DOHH2 (cell line): ENCODE data around the gene CDC42SE2.
A peak's percentile ranks its signal among the peaks of the same experiment; 100 is the strongest.
"Not testable (repeated sequence)": the region's sequence is repeated elsewhere in the genome, so short reads cannot be mapped to it uniquely, and the experiment has no call there.

Experiments
- H3F3A ChIP-seq: fragments of 200-600 bp; sonication (generic), shearing (Covaris generic); 2 replicates; pipeline ENCODE4 v1.6.0; 2016; ENCODE audit warnings: antibody characterized with exemption, mild to moderate bottlenecking; ENCODE audit not compliant: control insufficient read depth, insufficient read depth
- H3K27ac ChIP-seq: fragments of 200-600 bp; sonication (generic); 2 replicates; pipeline ENCODE4 v1.5.1; 2014; ENCODE audit warnings: low read depth, mild to moderate bottlenecking, low read length, moderate library complexity
- H3K27me3 ChIP-seq: fragments of 200-600 bp; sonication (generic); 2 replicates; pipeline ENCODE4 v1.6.1; 2014; ENCODE audit warnings: mild to moderate bottlenecking, low read length, mixed read lengths; ENCODE audit not compliant: control insufficient read depth
- H3K36me3 ChIP-seq: fragments of 200-600 bp; sonication (generic); 2 replicates; pipeline ENCODE4 v1.6.1; 2014; ENCODE audit warnings: mild to moderate bottlenecking, low read length, moderate library complexity, mixed read lengths; ENCODE audit not compliant: control insufficient read depth
- H3K4me1 ChIP-seq: fragments of 200-600 bp; sonication (generic); 2 replicates; pipeline ENCODE4 v1.6.1; 2014; ENCODE audit warnings: mild to moderate bottlenecking, low read length, mixed read lengths; ENCODE audit not compliant: control insufficient read depth
- H3K4me2 ChIP-seq: fragments of 200-600 bp; sonication (generic); 2 replicates; pipeline ENCODE4 v1.6.0; 2014; ENCODE audit warnings: mild to moderate bottlenecking, low read length, moderate library complexity
- H3K4me3 ChIP-seq: fragments of 200-600 bp; sonication (generic); 2 replicates; pipeline ENCODE4 v1.5.1; 2014; ENCODE audit warnings: mild to moderate bottlenecking, low read length, mixed read lengths
- H3K79me2 ChIP-seq: fragments of 200-600 bp; sonication (generic); 2 replicates; pipeline ENCODE4 v1.6.1; 2014; ENCODE audit warnings: mild to moderate bottlenecking, low read length, mixed read lengths; ENCODE audit not compliant: control insufficient read depth
- H3K9me2 ChIP-seq: fragments of 200-600 bp; sonication (generic); replicated peaks from 2 replicates; pipeline ENCODE4 v1.6.1; 2014; ENCODE audit warnings: mild to moderate bottlenecking, low read length, mixed read lengths; ENCODE audit not compliant: control insufficient read depth
- H3K9me3 ChIP-seq: fragments of 200-600 bp; sonication (generic); 2 replicates; pipeline ENCODE4 v1.6.1; 2014; ENCODE audit warnings: antibody characterized with exemption, low read length, mixed read lengths; ENCODE audit not compliant: control insufficient read depth, insufficient read depth
- H4K20me1 ChIP-seq: fragments of 200-600 bp; sonication (generic); 2 replicates; pipeline ENCODE4 v1.6.0; 2014; ENCODE audit warnings: low read depth, mild to moderate bottlenecking, antibody characterized with exemption, low read length, moderate library complexity; ENCODE audit not compliant: control insufficient read depth, insufficient read depth
- EZH2phosphoT487 ChIP-seq: fragments of 200-600 bp; sonication (generic); IDR thresholded peaks from 2 replicates; pipeline ENCODE4 v1.6.1; 2017; ENCODE audit warnings: borderline replicate concordance, mild to moderate bottlenecking, antibody characterized with exemption, low read length, moderate library complexity, mixed read lengths
- TF ChIP-seq, protein P1 (sequence below): fragments of 200-600 bp; sonication (generic); IDR thresholded peaks from one replicate; pipeline ENCODE4 v1.5.1; 2014; ENCODE audit warnings: antibody characterized with exemption, mild to moderate bottlenecking, low read depth, low read length; ENCODE audit not compliant: poor library complexity, severe bottlenecking

Gene CDC42SE2

DNA sequence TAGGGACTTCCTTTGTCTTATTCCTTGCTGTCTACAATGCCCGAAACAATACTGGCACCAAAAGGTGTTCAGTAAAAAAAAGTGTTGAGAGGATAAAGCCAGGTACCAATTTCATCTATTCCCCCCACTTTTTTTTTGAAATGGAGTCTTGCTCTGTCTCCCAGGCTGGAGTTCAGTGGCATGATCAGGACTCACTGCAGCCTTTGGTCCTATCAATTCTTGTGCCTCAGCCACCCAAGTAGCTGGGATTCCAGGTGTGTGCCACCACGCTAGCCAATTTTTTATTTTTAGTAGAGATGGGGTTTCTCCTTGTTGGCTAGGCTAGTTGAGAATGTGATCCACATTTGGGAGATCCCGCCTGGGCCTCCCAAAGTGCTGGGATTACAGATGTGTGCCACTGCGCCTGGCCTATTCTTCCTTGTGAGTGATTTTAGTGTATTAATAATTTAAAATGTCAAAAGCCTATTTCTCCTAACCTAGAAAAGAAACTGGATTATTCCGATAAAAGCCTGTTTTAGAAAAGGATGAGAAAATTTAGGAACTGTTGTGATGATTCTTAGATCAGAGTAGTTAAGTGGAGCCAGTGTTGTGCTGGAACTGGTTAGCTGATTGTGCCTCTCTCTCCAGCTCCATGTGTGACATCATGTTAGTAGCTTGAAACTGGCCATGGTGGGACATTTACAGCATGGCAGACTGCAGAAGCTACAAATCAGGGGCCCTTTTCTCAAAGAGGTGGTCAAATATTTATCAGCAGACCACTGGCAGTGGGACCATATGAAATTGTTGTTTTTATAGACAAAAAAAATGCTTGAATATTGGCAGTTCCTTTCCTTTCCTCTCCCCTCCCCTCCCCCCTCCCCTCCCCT, 14.3 kb downstream of the CDC42SE2 start:
- peaks cover 16% of the 10 kb centered on the region for H3F3A ChIP-seq
- H3K9me3 ChIP-seq, result no peaks in the 10 kb centered on the region
- H3K27ac ChIP-seq, result no peak overlapping the region
- peaks cover 69% of the 10 kb centered on the region for H3K4me1 ChIP-seq
- H4K20me1 ChIP-seq, result no peaks in the 10 kb centered on the region
- no peaks in the 10 kb centered on the region for H3K27me3 ChIP-seq
- TF ChIP-seq, protein P1, sequence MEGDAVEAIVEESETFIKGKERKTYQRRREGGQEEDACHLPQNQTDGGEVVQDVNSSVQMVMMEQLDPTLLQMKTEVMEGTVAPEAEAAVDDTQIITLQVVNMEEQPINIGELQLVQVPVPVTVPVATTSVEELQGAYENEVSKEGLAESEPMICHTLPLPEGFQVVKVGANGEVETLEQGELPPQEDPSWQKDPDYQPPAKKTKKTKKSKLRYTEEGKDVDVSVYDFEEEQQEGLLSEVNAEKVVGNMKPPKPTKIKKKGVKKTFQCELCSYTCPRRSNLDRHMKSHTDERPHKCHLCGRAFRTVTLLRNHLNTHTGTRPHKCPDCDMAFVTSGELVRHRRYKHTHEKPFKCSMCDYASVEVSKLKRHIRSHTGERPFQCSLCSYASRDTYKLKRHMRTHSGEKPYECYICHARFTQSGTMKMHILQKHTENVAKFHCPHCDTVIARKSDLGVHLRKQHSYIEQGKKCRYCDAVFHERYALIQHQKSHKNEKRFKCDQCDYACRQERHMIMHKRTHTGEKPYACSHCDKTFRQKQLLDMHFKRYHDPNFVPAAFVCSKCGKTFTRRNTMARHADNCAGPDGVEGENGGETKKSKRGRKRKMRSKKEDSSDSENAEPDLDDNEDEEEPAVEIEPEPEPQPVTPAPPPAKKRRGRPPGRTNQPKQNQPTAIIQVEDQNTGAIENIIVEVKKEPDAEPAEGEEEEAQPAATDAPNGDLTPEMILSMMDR, result no peak
- TF ChIP-seq EZH2phosphoT487, result no peak
- H3K4me2 ChIP-seq, result no peak overlapping the region
- H3K9me2 ChIP-seq, result no peaks in the 10 kb centered on the region
- H3K4me3 ChIP-seq, result no peak overlapping the region
- H3K36me3 ChIP-seq, result no peaks in the 10 kb centered on the region; the same call in 1 of the 2 replicates
- peaks cover 93% of the 10 kb centered on the region for H3K79me2 ChIP-seq

DNA sequence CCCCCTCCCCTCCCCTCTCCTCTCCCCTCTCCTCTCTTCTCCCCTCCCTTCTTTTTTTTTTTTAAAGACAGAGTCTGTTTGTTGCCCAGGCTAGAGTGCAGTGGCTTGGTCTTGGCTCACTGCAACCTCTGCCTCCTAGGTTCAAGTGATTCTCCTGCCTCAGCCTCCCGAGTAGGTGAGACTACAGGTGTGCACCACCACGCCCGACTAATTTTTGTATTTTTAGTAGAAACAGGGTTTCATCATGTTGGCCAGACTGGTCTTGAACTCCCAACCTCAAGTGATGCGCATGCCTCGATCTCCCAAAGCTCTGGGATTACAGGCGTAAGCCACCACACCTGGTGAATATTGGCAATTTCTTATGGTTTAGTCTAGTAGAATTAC, 14.9 kb downstream of the CDC42SE2 start:
- H3K4me1 ChIP-seq, result peaks cover 67% of the 10 kb centered on the region

DNA sequence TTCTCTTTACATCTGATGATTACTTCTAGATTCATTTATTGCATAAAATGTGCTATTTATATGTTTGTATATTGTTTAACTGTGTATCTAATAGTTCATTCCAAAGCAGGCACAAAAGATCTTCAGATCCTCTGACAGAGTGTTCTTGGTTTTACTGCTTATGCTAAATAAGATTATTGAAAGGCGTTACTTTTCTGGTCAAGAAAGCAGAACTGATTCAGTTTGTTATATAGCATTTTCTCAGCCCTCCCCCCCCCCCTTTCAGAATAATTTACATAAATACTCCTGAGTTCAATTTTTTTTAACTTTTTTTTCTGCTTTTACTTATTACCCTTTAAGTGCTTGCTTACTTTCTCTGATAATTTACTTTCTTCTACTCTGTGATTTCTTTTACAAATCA, 15.4 kb downstream of the CDC42SE2 start:
- no peaks in the 10 kb centered on the region for H3K9me2 ChIP-seq
- TF ChIP-seq, protein P1, result no peak
- TF ChIP-seq EZH2phosphoT487, result no peak
- H3K27ac ChIP-seq, result no peak overlapping the region
- H3K79me2 ChIP-seq, result peaks cover 94% of the 10 kb centered on the region
- H3K36me3 ChIP-seq, result peaks cover 3% of the 10 kb centered on the region; the same call in 1 of the 2 replicates
- no peaks in the 10 kb centered on the region for H3K9me3 ChIP-seq
- H3K4me1 ChIP-seq, result peaks cover 63% of the 10 kb centered on the region
- H3K27me3 ChIP-seq, result no peaks in the 10 kb centered on the region
- peak overlapping the region; percentile 38 for H3K4me2 ChIP-seq
- 0 out of 2 replicates have a peak overlapping the region, but pooled peaks have one; percentile 15 for H3K4me3 ChIP-seq
- H4K20me1 ChIP-seq, result no peaks in the 10 kb centered on the region
- peaks cover 16% of the 10 kb centered on the region for H3F3A ChIP-seq

More for the DNA sequence above, 14.9 kb downstream of the CDC42SE2 start:
- H3K27ac ChIP-seq, H4K20me1 ChIP-seq, H3K9me2 ChIP-seq, H3K27me3 ChIP-seq, H3K36me3 ChIP-seq, H3K9me3 ChIP-seq: not testable (repeated sequence)
- Histone ChIP-seq H3K4me3 (0 out of 2 replicates have a peak overlapping the region, but pooled peaks have one; percentile 15), H3K79me2 (peaks cover 94% of the 10 kb centered on the region), H3F3A (peaks cover 16% of the 10 kb centered on the region), H3K4me2 (peak overlapping the region; percentile 28)

DNA sequence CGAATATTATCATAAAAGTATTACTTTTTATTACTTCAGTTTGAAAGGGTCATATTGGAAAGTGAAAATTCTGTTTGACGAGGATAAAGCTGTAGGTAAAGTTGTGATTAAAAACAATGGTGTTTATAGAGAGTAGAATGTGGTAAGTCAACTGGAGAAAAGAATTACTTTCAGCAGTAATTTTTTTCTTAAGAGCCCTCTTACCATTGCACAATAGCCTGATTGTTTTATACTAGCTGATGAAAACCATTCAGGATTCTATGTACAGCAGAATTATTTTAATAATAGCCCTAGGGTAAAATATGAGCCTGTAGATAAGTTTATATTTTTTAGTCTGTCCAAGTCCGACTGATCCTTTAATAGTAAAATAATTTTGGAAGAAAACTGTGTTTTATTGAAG, 16.6 kb downstream of the CDC42SE2 start:
- peaks cover 52% of the 10 kb centered on the region for H3K4me1 ChIP-seq

More for the DNA sequence above, 16.6 kb downstream of the CDC42SE2 start:
- Histone ChIP-seq H3K4me3 (no peak overlapping the region), H3K4me2 (peak overlapping the region; percentile 38), H3K27me3 (no peaks in the 10 kb centered on the region), H3K79me2 (peaks cover 94% of the 10 kb centered on the region), H3F3A (peaks cover 16% of the 10 kb centered on the region), H3K9me2 (no peaks in the 10 kb centered on the region), H3K27ac (no peak overlapping the region), H4K20me1 (no peaks in the 10 kb centered on the region; the same call in 1 of the 2 replicates), H3K9me3 (no peaks in the 10 kb centered on the region), H3K36me3 (peaks cover 3% of the 10 kb centered on the region; the same call in 1 of the 2 replicates)
- TF ChIP-seq, protein P1, result no peak
- TF ChIP-seq EZH2phosphoT487, result no peak
